PFSK-1 (cell line): ENCODE results near the gene HTRA2.

Source experiments
- FOXP2 ChIP-seq: optimal IDR thresholded peaks from 2 replicates; pipeline ENCODE3; 2011; ENCODE audit warnings: borderline replicate concordance, control low read depth, inconsistent platforms; ENCODE audit not compliant: insufficient read depth; ENCODE audit errors: extremely low read length, extremely low read depth
- POLR2AphosphoS5 ChIP-seq: IDR thresholded peaks from 2 replicates; pipeline ENCODE4 v1.6.1; 2012; ENCODE audit warnings: low read depth, mild to moderate bottlenecking, control low read depth, low read length, moderate library complexity
- REST ChIP-seq, 2 experiments: IDR thresholded peaks; 2 replicates each; pipeline versions ENCODE4 v1.6.1 to v1.8.0; 2011 to 2012; ENCODE audit warnings: low read depth in 2 of 2, low read length in 2 of 2, control low read depth in 1 of 2, inconsistent platforms in 1 of 2, mild to moderate bottlenecking in 1 of 2, moderate library complexity in 1 of 2; ENCODE audit not compliant: insufficient read depth in 1 of 2
- SIN3A ChIP-seq: IDR thresholded peaks from 2 replicates; pipeline ENCODE4 v1.6.1; 2012; ENCODE audit warnings: mild to moderate bottlenecking, low read length, moderate library complexity, borderline replicate concordance; ENCODE audit not compliant: insufficient read depth
- TAF1 ChIP-seq: IDR thresholded peaks from 2 replicates; pipeline ENCODE4 v1.6.1; 2012; ENCODE audit warnings: low read length, control low read depth, borderline replicate concordance; ENCODE audit not compliant: insufficient read depth

HTRA2 gene

GRCh38 chr2:74542978-74543377 is 13.2 kb downstream of the HTRA2 start:
- TF ChIP-seq POLR2AphosphoS5 (no peak), SIN3A (no peak), FOXP2 (no peak), TAF1 (no peak), REST (IDR thresholded peaks at IDR 0.05; ENCODE audit: insufficient read depth in 1 of 2, low read depth in 2 of 2, low read length in 2 of 2) (no peak)

GRCh38 chr2:74544634-74545033 is 14.9 kb downstream of the HTRA2 start:
- TF ChIP-seq TAF1 (no peak), FOXP2 (no peak), POLR2AphosphoS5 (no peak), SIN3A (no peak), REST (IDR thresholded peaks at IDR 0.05; ENCODE audit: insufficient read depth in 1 of 2, low read depth in 2 of 2, low read length in 2 of 2) (no peak)

- TF ChIP-seq REST (IDR thresholded peaks at IDR 0.05; ENCODE audit: insufficient read depth in 1 of 2, low read depth in 2 of 2, low read length in 2 of 2) (no peak), POLR2AphosphoS5 (no peak), FOXP2 (no peak), SIN3A (no peak), TAF1 (no peak)
Measured at GRCh38 chr2:74546004-74546403, 16.3 kb downstream of the HTRA2 start.

GRCh38 chr2:74548285-74548899 is 18.7 kb downstream of the HTRA2 start:
- TF ChIP-seq TAF1 = no peak

GRCh38 chr2:74548900-74549826 is 19.4 kb downstream of the HTRA2 start:
- TF ChIP-seq TAF1 = no peak
- TF ChIP-seq SIN3A = no peak
- peak; percentile 16 for TF ChIP-seq FOXP2
- TF ChIP-seq REST (IDR thresholded peaks at IDR 0.05; ENCODE audit: insufficient read depth in 1 of 2, low read depth in 2 of 2, low read length in 2 of 2) = no peak
- TF ChIP-seq POLR2AphosphoS5 = no peak
